ENCODE data around the gene PDCD1.
A peak's percentile ranks its signal among the peaks of the same experiment; 100 is the strongest.

Gene PDCD1

DNA sequence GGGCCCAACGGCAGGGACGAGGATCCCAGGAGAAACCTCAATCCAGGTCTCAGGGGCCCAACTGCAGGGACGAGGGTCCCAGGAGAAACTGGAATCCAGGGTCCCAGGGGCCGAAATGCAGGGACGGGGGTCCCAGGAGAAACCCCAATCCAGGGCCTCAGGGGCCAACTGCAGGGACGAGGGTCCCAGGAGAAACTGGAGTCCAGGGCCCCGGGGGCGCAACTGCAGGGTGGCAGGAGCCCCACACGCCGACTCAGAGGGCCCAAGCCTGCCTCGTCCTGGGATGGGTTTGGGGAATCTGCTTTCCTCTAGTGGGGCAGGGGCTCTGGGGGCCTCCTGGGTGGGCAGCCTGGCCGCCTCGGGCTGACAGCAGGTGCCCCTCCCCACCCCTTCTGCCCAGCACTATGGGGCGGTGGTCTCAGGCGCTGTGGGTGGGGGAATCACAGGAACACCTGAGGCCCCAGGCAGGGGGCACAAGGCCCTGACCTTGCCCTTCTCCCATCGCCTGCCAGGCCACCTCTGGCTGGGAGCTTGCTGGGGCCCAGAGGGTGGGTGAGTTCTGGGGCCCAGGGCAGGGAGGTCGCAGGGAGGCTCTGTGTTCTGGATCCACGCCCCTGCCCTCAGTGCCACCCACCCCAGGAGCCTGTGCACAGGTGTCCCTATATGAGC is 18.0 kb upstream of the PDCD1 start:
- DNase-seq, result no peak

DNA sequence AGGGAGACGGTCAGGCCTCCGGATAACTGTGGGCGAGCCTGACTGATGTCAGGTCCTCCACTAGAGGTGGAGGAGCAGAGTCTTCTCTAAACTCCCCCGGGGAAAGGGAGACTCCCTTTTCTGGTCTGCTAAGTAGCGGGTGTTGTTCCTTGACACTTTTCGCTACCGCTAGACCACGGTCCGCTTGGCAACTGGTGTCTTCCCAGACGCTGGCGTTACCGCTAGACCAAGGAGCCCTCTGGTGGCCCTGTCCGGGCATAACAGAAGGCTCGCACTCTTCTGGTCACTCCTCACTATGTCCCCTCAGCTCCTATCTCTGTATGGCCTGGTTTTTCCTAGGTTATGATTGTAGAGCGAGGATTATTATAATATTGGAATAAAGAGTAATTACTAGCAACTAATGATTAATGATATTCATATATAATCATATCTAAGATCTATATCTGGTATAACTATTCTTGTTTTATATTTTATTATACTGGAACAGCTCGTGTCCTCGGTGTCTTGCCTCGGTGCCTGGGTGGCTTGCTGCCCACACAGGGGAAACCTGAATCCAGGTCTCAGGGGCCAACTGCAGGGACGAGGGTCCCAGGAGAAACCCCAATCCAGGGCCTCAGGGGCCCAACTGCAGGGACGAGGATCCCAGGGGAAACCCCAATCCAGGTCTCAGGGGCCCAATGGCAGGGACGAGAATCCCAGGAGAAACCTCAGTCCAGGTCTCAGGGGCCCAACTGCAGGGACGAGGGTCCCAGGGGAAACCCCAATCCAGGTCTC is 17.2 kb upstream of the PDCD1 start:
- DNase-seq, result peak; percentile 16

GRCh38 chr2:241874277-241874925 is 15.7 kb upstream of the PDCD1 start:
- no peak for DNase-seq

- no peak for DNase-seq
Observed at GRCh38 chr2:241873803-241874110, 15.1 kb upstream of the PDCD1 start.

DNA sequence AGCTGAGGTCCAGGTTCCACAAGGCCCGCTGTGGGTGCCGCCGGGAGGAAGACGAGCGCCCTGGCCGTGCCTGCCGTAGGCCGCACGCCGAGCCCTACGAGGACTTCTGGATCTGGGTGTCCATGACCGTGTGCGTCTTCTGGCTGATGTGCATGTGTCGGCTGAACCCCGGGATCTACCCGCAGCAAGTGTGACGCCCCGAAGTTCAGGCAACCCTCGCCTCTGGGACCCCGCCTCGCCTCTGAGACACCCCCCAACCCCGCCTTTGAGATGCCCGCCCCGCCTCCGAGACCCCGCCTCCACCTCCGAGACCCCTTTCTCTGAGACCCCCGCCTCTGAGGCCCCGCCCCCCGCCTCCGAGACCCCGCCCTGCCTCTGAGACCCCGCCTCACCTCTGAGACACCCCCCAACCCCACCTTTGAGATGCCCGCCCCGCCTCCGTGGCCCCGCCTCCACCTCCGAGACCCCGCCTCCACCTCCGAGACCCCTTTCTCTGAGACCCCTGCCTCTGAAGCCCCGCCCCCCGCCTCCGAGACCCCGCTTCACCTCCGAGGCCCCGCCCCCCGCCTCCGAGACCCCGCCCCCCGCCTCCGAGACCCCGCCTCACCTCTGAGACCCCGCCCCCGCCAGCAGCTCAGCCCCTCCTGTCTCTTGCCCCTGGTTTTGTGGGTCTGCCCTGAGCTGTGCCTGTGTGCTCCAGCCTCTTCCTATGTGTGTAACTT is 14.5 kb upstream of the PDCD1 start:
- no peak for DNase-seq

DNA sequence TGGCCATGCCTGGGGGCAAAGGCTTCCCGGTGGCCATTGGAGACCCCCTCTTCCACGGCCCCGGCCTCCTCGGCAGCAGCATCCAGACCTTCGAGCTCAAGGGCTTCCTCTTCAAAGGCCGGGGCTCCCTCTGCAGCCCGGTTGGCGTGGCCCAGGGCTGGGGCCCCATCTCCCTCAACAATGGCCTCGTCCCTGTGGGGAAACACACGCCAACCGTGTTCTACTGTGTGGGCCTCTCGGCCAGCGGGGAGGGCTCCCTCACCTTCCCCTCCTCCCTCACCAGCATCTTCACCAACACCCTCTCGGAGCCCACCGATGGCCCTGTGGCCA is 13.6 kb upstream of the PDCD1 start:
- no peak for DNase-seq

DNA sequence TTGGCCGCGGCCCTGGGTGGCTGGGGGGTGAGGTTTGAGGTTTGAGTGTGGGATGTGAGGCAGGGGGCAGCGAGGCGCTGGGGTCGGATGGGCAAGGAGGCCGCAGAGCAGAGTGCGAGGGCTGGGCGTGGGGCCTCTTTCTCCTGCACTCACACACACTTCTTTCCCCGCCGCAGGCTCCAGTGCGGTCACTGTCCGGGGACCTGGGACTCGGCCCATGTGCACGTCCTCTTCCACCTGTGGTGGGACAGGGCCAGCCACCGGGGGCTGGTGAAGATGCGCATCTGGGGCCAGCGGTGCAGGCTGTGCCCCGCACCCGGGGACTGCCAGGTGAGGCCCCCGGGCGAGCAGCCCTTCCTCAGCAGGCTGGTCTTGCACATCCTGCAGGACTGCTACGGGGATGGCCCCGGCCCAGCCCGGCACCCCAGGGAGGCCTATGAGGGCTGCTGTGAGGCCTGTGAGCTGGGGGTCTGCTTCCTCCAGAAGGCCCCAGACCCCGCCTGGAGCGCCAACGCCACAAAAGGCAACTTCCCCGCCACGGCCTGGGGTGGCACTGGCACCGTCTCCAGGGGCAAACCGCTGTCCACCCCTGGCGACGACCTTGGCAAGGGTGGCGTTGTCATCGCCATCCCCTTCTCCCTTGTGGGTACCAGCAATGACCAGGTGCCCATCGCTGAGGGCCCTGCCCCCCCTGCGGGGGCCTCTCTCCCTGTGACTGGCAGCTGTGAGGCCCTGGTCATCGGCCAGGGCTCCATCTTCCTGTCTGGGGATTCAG is 13.0 kb upstream of the PDCD1 start:
- DNase-seq, result no peak

- no peak for DNase-seq
Observed at GRCh38 chr2:241870611-241871537, 12.2 kb upstream of the PDCD1 start.

GRCh38 chr2:241870081-241870541 is 11.4 kb upstream of the PDCD1 start:
- no peak for DNase-seq

GRCh38 chr2:241869087-241869961 is 10.6 kb upstream of the PDCD1 start, which contains the start of gene RTP5:
TSS of gene RTP5 (plus strand) at chr2:241869729. CDS start at chr2:241869757, 28 bp downstream.
- DNase-seq, result no peak

GRCh38 chr2:241868661-241869081 is 10.0 kb upstream of the PDCD1 start:
- DNase-seq, result no peak

DNA sequence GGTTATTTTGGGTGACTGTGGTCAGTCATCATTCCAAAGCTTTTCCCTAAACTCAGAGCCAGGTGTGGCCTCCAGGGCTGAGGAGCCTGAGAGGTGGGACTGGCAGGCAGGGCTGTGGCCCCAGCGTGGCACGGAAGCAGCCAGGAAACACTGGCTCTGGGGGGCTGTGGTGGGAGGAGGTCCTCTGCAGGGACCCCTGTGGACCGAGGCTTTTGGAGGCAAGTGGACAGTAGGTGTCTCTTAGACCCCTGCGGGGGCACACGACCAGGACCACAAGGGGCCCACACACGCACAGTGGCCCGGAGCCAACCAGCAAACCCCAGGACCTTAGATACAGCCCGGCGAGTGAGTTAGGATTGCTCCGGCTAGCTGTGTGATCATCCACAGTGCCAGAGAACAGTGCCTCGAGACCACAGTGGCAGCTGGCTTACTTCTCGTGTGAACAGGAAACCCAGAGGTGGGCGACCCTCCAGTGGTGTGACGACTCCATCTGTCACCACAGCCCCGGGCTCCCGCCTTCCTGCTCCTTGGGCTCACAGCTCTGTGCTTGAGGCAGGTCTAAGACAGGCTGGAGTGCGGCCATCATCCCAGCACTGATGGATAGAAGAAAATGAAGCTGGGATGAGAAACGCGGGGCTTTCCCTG is 9.2 kb upstream of the PDCD1 start:
- DNase-seq, result no peak

- DNase-seq, result no peak
Observed at GRCh38 chr2:241866790-241867645, 8.3 kb upstream of the PDCD1 start.

- DNase-seq, result peak; percentile 25
Observed at GRCh38 chr2:241865957-241866789, 7.5 kb upstream of the PDCD1 start.

- no peak for DNase-seq
Observed at GRCh38 chr2:241865416-241865956, 6.8 kb upstream of the PDCD1 start.

GRCh38 chr2:241864850-241865213 is 6.1 kb upstream of the PDCD1 start:
- no peak for DNase-seq

DNA sequence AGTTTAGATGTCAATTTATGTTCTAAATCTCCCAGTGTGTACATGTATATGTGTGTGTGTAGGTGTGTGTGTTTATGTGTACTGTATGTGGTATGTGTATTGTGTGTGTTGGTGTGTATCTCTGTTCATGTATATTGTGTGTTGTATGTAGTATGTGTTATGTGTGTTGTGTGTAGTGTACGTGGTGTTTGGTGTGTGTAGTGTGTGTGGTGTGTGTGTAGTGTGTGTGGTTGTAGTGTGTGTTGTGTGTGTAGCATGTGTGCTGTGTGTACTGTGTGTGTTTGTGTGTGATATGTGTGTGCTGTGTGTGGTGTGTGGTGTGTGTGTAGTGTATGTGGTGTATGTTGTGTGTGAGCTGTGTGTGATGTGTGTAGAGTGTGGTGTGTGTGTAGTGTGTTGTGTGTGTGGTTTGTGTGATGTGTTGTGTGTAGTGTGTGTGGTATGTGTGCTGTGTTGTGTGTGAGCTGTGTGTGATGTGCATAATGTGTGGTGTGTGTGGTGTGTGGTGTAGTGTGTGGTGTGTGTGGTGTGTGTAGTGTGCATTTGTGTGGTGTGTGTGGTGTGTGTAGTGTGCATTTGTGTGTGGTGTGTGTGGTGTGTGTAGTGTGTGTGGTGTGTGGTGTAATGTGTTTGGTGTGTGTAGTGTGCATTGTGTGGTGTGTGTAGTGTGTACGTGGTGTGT is 5.6 kb upstream of the PDCD1 start:
- DNase-seq, result no peak

Data from fibroblast of upper back skin (primary cell).